NCI-H2196 (cell line): ENCODE measurements around the gene ULK2.

Experiments
- DNase-seq: peaks from one replicate; lab custom pipeline; 2025; ENCODE audit not compliant: unreplicated experiment; lab: John Stamatoyannopoulos, UW

Gene ULK2

GRCh38 chr17:19731626-19732025, 136.1 kb downstream of the ULK2 start:
- DNase-seq: no peak

DNA sequence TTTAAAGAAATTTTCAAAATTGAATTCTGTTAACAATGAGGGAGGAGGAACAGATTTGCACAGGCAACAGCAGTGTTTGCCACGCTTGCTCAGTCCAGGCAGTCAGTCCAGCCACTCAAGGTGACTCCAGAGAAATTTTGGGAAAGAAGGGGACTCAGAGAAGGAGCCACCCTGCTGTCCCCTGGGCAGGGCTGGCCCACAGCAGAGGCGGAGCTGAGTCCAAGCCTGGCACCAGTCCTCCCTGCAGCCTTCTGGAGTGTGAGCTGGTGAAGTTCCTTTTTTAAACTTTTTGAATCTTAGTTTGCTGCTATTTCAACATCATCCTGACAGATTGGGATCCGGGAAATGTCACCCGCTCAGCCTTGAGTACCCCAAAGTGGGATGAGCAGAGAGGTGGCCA, 136.9 kb downstream of the ULK2 start:
- DNase-seq: no peak

- no peak for DNase-seq
Observed at GRCh38 chr17:19729900-19730299, 137.8 kb downstream of the ULK2 start.

GRCh38 chr17:19728084-19728495, 139.6 kb downstream of the ULK2 start:
- peak; percentile 85 for DNase-seq

- peak; percentile 55 for DNase-seq
Observed at GRCh38 chr17:19727501-19728078, 140.1 kb downstream of the ULK2 start.

GRCh38 chr17:19726631-19727376, 140.9 kb downstream of the ULK2 start:
- DNase-seq: peak; percentile 10

DNA sequence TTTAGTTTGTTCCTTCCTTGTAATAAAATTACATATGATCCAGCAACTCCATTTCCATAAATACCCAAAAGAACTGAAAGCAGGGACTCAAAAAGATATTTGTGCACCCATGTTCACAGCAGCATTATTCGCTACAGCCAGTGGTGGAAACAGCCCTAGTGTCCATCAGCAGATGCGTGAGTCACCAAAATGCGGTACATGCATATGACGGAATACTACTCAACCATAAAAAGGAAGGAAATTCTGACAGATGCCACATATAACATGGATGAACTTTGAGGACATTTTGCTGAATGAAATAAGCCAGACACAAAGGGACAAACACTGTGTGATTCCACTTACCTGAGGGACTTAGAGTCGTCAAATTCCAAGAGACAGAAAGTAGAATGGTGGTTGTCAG, 142.2 kb downstream of the ULK2 start:
- DNase-seq: no peak

GRCh38 chr17:19724501-19725420, 143.0 kb downstream of the ULK2 start:
- no peak for DNase-seq

- DNase-seq: no peak
Observed at GRCh38 chr17:19723964-19724363, 143.8 kb downstream of the ULK2 start.
